Measurements from ENCODE around the gene P2RY8.

The P2RY8 gene

GRCh38 chrX:1417921-1418771, 118.8 kb downstream of the P2RY8 start:
- no peak for TF ChIP-seq CTBP1 (IDR thresholded peaks at IDR 0.05; ENCODE audit: borderline replicate concordance)
- no peak for TF ChIP-seq TARDBP (IDR thresholded peaks at IDR 0.05)
- no peak for TF ChIP-seq ZNF384 (IDR thresholded peaks at IDR 0.05)
- no peak for TF ChIP-seq HDGF (IDR thresholded peaks at IDR 0.05; ENCODE audit: borderline replicate concordance)
- no peak for TF ChIP-seq ELF4 (IDR thresholded peaks at IDR 0.05)
- TF ChIP-seq BHLHE40 (IDR thresholded peaks at IDR 0.05; ENCODE audit: borderline replicate concordance): no peak
- no peak for TF ChIP-seq FOXM1 (IDR thresholded peaks at IDR 0.05; ENCODE audit: borderline replicate concordance)
- TF ChIP-seq SUZ12 (IDR thresholded peaks at IDR 0.05): no peak
- no peak for TF ChIP-seq LEF1 (IDR thresholded peaks at IDR 0.05; ENCODE audit: borderline replicate concordance)
- no peak for TF ChIP-seq NFRKB (IDR thresholded peaks at IDR 0.05)
- TF ChIP-seq L3MBTL2 (conservative IDR thresholded peaks at IDR 0.05): no peak
- no peak for TF ChIP-seq ARNT (IDR thresholded peaks at IDR 0.05)
- TF ChIP-seq FOXA1 (IDR thresholded peaks at IDR 0.05): no peak
- TF ChIP-seq SP1 (IDR thresholded peaks at IDR 0.05): no peak
- no peak for TF ChIP-seq PKNOX1 (IDR thresholded peaks at IDR 0.05)
- TF ChIP-seq FOXK2 (IDR thresholded peaks at IDR 0.05): no peak
- POLR2A ChIA-PET: no interaction called here
- no peak for DNase-seq (ENCODE audit: extremely low spot score)
- CTCF ChIA-PET: no interaction called here

GRCh38 chrX:1416965-1417760, 119.8 kb downstream of the P2RY8 start:
- POLR2A ChIA-PET: no interaction called here

GRCh38 chrX:1416327-1416784, 120.6 kb downstream of the P2RY8 start:
- TF ChIP-seq L3MBTL2 (conservative IDR thresholded peaks at IDR 0.05): no peak
- TF ChIP-seq TARDBP (IDR thresholded peaks at IDR 0.05): peak; percentile 78
- ChIA-PET CTCF (no interaction called here), POLR2A (no interaction called here)
- no peak for DNase-seq (ENCODE audit: extremely low spot score)

More at GRCh38 chrX:1416965-1417760, 119.8 kb downstream of the P2RY8 start:
- CTCF ChIA-PET: no interaction called here
- DNase-seq (ENCODE audit: extremely low spot score): no peak
- TF ChIP-seq TARDBP (IDR thresholded peaks at IDR 0.05) (peak; percentile 74), ZNF384 (IDR thresholded peaks at IDR 0.05) (no peak)
